Ishikawa (cell line): Measurements from ENCODE around the gene NEK3.
A peak's percentile ranks its signal among the peaks of the same experiment; 100 is the strongest.

Experiments used
- CEBPB ChIP-seq: IDR thresholded peaks from 2 replicates; pipeline ENCODE4 v1.6.1; 2012
- CREB1 ChIP-seq: IDR thresholded peaks from 2 replicates; pipeline ENCODE4 v1.6.1; 2012; ENCODE audit warnings: low read depth
- EGR1 ChIP-seq: IDR thresholded peaks from 2 replicates; pipeline ENCODE4 v1.6.1; 2012
- EP300 ChIP-seq: IDR thresholded peaks from 2 replicates; pipeline ENCODE4 v1.6.1; 2012; ENCODE audit warnings: borderline replicate concordance
- FOXM1 ChIP-seq: IDR thresholded peaks from 2 replicates; pipeline ENCODE4 v1.6.1; 2012; ENCODE audit warnings: low read depth, borderline replicate concordance
- NFIC ChIP-seq: IDR thresholded peaks from 2 replicates; pipeline ENCODE4 v1.6.1; 2012
- RAD21 ChIP-seq: IDR thresholded peaks from 2 replicates; pipeline ENCODE4 v1.6.1; 2012; ENCODE audit warnings: low read depth
- REST ChIP-seq: IDR thresholded peaks from 2 replicates; pipeline ENCODE4 v1.6.1; 2012; ENCODE audit warnings: low read depth, mild to moderate bottlenecking
- TAF1 ChIP-seq: IDR thresholded peaks from 2 replicates; pipeline ENCODE4 v1.6.1; 2012; ENCODE audit warnings: low read depth, mild to moderate bottlenecking
- TCF12 ChIP-seq: IDR thresholded peaks from 2 replicates; pipeline ENCODE4 v1.6.1; 2012; ENCODE audit warnings: low read depth
- TEAD4 ChIP-seq: IDR thresholded peaks from 2 replicates; pipeline ENCODE4 v1.6.1; 2012
- YY1 ChIP-seq: IDR thresholded peaks from 2 replicates; pipeline ENCODE4 v1.6.1; 2012; ENCODE audit warnings: low read depth
- ZBTB7A ChIP-seq: IDR thresholded peaks from 2 replicates; pipeline ENCODE4 v1.6.1; 2012; ENCODE audit warnings: low read depth
- TF ChIP-seq, protein P1 (sequence below): IDR thresholded peaks from 2 replicates; pipeline ENCODE4 v1.6.1; 2012
- TF ChIP-seq, protein P2 (sequence below): IDR thresholded peaks from 2 replicates; pipeline ENCODE4 v1.6.1; 2012

The NEK3 gene

DNA sequence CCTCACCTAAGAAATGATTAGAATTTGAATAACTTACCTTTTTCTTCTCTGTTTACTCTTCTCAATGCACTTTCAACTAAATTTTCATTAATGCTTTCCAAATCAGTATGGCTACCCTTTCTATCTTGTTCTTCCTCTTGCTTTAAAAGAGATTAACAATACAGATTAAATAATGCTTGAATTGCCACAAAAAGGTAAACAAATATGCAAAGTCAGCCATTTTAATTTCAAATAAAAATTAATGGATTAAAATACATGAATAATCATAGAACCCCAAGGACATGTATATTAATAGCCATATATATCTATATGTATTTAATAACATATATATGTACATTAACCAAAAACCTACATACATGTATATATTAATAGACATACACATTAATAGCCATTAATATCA is 22.6 kb downstream of the NEK3 start:
- no peak for TF ChIP-seq EGR1
- TF ChIP-seq EP300, result no peak
- TF ChIP-seq TEAD4, result no peak
- no peak for TF ChIP-seq CEBPB
- no peak for TF ChIP-seq CREB1
- TF ChIP-seq TCF12, result no peak
- TF ChIP-seq ZBTB7A, result no peak
- TF ChIP-seq RAD21, result no peak
- TF ChIP-seq NFIC, result no peak
- no peak for TF ChIP-seq FOXM1
- TF ChIP-seq YY1, result no peak

DNA sequence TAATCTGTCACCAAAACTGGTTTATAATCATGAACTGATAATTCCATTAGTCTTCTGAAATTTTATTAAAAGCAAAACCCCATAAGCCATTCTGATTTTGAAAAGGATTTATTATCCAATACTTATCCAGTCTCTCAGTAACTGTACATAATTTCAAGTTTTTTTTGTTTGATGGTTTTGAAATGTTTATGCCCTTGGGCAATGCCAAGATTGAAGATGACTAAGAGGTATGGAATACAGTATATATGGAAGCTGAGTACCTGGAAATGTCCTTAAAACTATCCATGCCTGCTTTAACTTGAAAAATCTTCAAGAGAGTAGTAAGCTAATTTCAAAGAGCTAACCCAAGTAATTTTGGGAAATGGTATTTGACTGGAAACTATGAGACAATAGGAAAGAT is 28.8 kb downstream of the NEK3 start:
- TF ChIP-seq EP300 (no peak), TCF12 (no peak), CREB1 (no peak), RAD21 (no peak), TEAD4 (no peak), NFIC (no peak), REST (no peak), EGR1 (no peak), YY1 (no peak), CEBPB (no peak), ZBTB7A (no peak), TAF1 (no peak)
- TF ChIP-seq, protein P1, sequence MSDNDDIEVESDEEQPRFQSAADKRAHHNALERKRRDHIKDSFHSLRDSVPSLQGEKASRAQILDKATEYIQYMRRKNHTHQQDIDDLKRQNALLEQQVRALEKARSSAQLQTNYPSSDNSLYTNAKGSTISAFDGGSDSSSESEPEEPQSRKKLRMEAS, result no peak
- TF ChIP-seq, protein P2, sequence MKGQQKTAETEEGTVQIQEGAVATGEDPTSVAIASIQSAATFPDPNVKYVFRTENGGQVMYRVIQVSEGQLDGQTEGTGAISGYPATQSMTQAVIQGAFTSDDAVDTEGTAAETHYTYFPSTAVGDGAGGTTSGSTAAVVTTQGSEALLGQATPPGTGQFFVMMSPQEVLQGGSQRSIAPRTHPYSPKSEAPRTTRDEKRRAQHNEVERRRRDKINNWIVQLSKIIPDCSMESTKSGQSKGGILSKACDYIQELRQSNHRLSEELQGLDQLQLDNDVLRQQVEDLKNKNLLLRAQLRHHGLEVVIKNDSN, result no peak

DNA sequence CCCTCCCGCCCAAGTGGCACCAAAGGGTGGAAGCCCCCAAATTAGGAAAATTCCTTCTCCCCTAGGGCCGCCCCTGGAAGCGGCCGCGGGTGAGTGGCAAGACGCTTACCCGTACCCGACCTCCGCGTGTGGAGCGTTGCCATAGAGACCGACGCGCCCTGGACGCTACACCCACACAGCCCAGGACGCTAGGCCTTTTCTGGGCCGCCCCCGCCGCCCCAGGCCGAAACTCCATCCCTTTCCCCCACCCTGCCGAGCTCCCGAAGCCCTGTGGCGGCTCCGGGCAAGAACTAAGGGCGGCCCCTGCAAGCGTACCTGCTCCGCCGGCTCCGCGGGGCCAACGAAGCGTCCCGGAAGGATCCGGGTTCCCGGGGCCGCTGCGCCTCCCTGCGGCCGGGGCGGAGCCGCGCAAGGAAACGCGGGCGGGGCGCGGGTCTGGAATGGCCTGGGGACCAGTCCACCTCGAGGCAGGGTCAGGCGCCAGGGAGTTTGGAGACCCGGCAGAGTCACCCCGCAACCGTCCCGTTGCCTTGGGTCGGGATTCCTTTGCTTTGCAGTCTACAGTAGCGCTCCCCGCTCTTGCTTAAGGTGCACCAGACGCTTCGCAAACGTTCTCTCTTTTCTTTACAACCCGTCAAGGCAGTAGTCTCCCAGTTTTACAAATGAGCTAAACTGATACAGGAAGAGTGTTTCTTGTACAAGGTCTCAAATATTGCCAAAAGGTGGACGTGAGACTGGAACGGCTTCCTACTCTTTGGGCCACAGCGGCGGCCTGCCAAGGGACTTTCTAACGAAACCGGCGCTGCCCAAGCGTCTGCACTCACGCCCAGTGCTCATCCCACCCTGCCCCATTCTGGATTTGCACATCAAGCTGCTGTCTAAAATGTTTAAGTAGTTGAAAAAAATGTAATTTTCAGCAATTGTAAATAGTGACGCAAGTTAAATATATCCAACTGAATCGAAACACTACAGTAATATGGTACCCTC is 30.4 kb downstream of the NEK3 start, which contains the start of gene NEK5:
Gene NEK5, minus strand, starts transcription at position 360 of the 987 bp plus-strand sequence. CDS start 1,591 bp downstream, outside the sequence.
- TF ChIP-seq CEBPB (no peak), EGR1 (peak; percentile 91), TCF12 (no peak), EP300 (0 out of 2 replicates have a peak, but pooled peaks have one; percentile 4), REST (no peak), RAD21 (peak; percentile 73)
- TF ChIP-seq, protein P2, result no peak

DNA sequence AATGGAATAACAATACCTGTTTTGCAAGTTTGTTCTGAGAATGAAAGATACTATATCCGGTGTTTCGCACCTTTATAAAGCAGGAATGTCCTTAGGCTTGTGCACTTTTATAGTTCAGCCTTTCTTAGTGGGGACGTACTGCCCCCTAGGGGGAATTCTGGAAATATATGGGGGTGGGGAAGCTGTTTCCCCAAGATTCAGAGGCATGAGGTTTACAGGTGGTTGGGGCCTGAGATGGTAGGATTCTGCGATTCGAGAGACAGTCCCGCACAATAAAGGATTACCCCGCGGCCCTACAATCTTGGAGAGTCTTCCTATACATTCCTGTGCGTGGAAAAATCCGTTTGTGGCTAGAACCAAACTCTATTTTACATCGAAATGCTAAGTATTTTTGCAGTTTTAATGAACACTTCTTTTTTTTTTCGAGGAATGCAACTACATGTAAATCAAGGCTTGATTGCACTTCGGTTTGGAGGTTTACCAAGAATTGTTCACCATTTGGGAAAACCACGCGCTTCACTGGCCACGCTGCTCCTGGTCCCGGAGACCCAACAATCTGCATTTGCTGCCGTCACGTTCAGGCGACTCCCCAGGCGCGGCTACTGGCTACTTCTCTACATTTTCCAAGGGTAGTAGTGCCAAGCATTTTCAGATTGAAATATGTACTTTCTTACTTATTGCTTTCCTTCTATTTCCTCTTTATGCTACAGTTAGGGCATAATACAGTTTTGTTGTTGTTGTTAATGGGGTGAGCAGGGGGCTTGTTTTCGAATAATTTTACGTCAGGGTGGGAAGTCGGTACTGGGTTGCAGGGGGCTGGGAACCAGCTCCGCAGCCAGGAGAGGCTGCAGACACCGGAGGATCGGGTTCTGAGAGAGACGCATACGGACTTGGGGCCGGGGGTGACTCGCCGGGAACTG is 31.4 kb downstream of the NEK3 start:
- TF ChIP-seq, protein P1, result peak; percentile 83
- TF ChIP-seq YY1 (no peak), TCF12 (0 out of 2 replicates have a peak, but pooled peaks have one; percentile 37), EP300 (0 out of 2 replicates have a peak, but pooled peaks have one; percentile 7), ZBTB7A (no peak), REST (no peak), FOXM1 (no peak; the same call in 1 of the 2 replicates), TEAD4 (peak; percentile 53), NFIC (no peak), CEBPB (no peak), RAD21 (peak; percentile 97), TAF1 (no peak)
- TF ChIP-seq, protein P2, result no peak
